Effector CD8-positive, alpha-beta T cell (primary cell): ENCODE data around the gene CRACR2B.

ENCODE experiments used
- DNase-seq: peaks from one replicate; lab custom pipeline; 2025; lab: John Stamatoyannopoulos, UW

Gene CRACR2B

GRCh38 chr11:839875-840617, 12.3 kb downstream of the CRACR2B start:
- DNase-seq: no peak

GRCh38 chr11:841981-842369, 14.3 kb downstream of the CRACR2B start:
- no peak for DNase-seq

- DNase-seq: peak; percentile 76
Measured at GRCh38 chr11:842370-843002, 14.8 kb downstream of the CRACR2B start, which contains the start of the genes POLR2L and TSPAN4. Gene POLR2L, minus strand, starts transcription at chr11:842529. Its CDS starts 21 bp downstream, at chr11:842508. Gene TSPAN4, plus strand, starts transcription at chr11:842852. Its CDS starts 7,453 bp downstream, at chr11:850305.

- no peak for DNase-seq
Measured at GRCh38 chr11:843086-843734, 15.5 kb downstream of the CRACR2B start.

GRCh38 chr11:843818-844692, 16.3 kb downstream of the CRACR2B start:
- no peak for DNase-seq

GRCh38 chr11:844693-845644, 17.2 kb downstream of the CRACR2B start:
- DNase-seq: peak; percentile 25

GRCh38 chr11:845872-846495, 18.3 kb downstream of the CRACR2B start:
- DNase-seq: no peak

GRCh38 chr11:846496-847098, 18.9 kb downstream of the CRACR2B start:
- no peak for DNase-seq

GRCh38 chr11:847876-848275, 20.2 kb downstream of the CRACR2B start:
- no peak for DNase-seq

GRCh38 chr11:848380-848931, 20.7 kb downstream of the CRACR2B start:
- DNase-seq: peak; percentile 48

GRCh38 chr11:849104-849824, 21.5 kb downstream of the CRACR2B start:
- peak; percentile 14 for DNase-seq

- DNase-seq: no peak
Measured at GRCh38 chr11:849951-850774, 22.4 kb downstream of the CRACR2B start.

- no peak for DNase-seq
Measured at GRCh38 chr11:850775-851763, 23.4 kb downstream of the CRACR2B start.

- no peak for DNase-seq
Measured at GRCh38 chr11:852762-853161, 25.0 kb downstream of the CRACR2B start.

- DNase-seq: no peak
Measured at GRCh38 chr11:853682-854448, 26.1 kb downstream of the CRACR2B start.
